Spleen (tissue), 7 donors: ENCODE measurements around the gene IDUA.

Source experiments
- POLR2A ChIP-seq, 3 donors: fragments of 450-650 bp; IDR thresholded peaks; one replicate each; pipeline ENCODE4 v1.5.1; 2017; ENCODE audit warnings: antibody characterized with exemption in 3 of 3, mild to moderate bottlenecking in 1 of 3
- POLR2AphosphoS5 ChIP-seq, 3 donors: sonication (generic); formaldehyde crosslinking; IDR thresholded peaks; one replicate each; pipeline ENCODE4 v1.5.1; 2017; ENCODE audit warnings: antibody characterized with exemption in 3 of 3
- TF ChIP-seq, protein P1 (sequence below), 11 experiments: fragments of 200-600 bp in 7 of 11; fragments of 450-650 bp in 4 of 11; sonication (generic) in 4 of 11; IDR thresholded peaks in 8 of 11; conservative IDR thresholded peaks in 3 of 11; 1 replicate in 7 of 11; 2 replicates in 4 of 11; pipeline versions ENCODE4 v1.4.0 to v1.8.0; 2016 to 2021; ENCODE audit warnings: antibody characterized with exemption in 11 of 11, inconsistent platforms in 4 of 11, mild to moderate bottlenecking in 1 of 11
- donor health status: DM: no; HTN: no; CAD: no; lungs with moderate emphysema.
- donor health status: DM: no; HTN: no; CAD: no.
- donor health status: DM: no; HTN: no; CAD: no.

- TF ChIP-seq POLR2A (IDR thresholded peaks at IDR 0.05) (no peak), POLR2AphosphoS5 (IDR thresholded peaks at IDR 0.05) (no peak)
- TF ChIP-seq, protein P1, sequence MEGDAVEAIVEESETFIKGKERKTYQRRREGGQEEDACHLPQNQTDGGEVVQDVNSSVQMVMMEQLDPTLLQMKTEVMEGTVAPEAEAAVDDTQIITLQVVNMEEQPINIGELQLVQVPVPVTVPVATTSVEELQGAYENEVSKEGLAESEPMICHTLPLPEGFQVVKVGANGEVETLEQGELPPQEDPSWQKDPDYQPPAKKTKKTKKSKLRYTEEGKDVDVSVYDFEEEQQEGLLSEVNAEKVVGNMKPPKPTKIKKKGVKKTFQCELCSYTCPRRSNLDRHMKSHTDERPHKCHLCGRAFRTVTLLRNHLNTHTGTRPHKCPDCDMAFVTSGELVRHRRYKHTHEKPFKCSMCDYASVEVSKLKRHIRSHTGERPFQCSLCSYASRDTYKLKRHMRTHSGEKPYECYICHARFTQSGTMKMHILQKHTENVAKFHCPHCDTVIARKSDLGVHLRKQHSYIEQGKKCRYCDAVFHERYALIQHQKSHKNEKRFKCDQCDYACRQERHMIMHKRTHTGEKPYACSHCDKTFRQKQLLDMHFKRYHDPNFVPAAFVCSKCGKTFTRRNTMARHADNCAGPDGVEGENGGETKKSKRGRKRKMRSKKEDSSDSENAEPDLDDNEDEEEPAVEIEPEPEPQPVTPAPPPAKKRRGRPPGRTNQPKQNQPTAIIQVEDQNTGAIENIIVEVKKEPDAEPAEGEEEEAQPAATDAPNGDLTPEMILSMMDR (IDR thresholded peaks at IDR 0.05 in 8 of 11, conservative IDR thresholded peaks at IDR 0.05 in 3 of 11) = no peak
Measured at GRCh38 chr4:1019729-1020470, 33.1 kb downstream of the IDUA start.
